Stomach (tissue), 9 donors: ENCODE results near the gene PRL. TPM values are rescaled to one million over a fixed set of nuclear protein-coding genes. Genes with fewer than 3 reads are reported as not detected.

Experiments
- DNase-seq, 2 donors: peaks; one replicate each; pipeline versions ENCODE4 v3.0.0 to v3.0.0-alpha.2; 2013 to 2019
- H3K27ac ChIP-seq, 5 donors: fragments of 200-600 bp in 4 of 5; sonication (generic) in 4 of 5; one replicate each; pipeline ENCODE4 v1.5.1; 2013 to 2019; ENCODE audit warnings: mild to moderate bottlenecking in 1 of 5, moderate library complexity in 1 of 5
- H3K27me3 ChIP-seq, 3 donors: fragments of 200-600 bp; sonication (generic); one replicate each; pipeline ENCODE4 v1.5.1; 2017 to 2019; ENCODE audit warnings: mixed run types in 1 of 3
- H3K36me3 ChIP-seq, 4 donors: fragments of 200-600 bp; sonication (generic); 1 replicate in 3 of 4; 2 replicates in 1 of 4; pipeline ENCODE4 v1.5.1; 2016 to 2019
- H3K4me1 ChIP-seq, 4 donors: fragments of 200-600 bp; sonication (generic); one replicate each; pipeline ENCODE4 v1.5.1; 2016 to 2019
- H3K4me3 ChIP-seq, 4 donors: fragments of 200-600 bp; sonication (generic) in 3 of 4; one replicate each; pipeline ENCODE4 v1.5.1; 2016 to 2019; ENCODE audit warnings: mild to moderate bottlenecking in 1 of 4
- H3K9me3 ChIP-seq, 4 donors: fragments of 200-600 bp; sonication (generic); one replicate each; pipeline ENCODE4 v1.5.1; 2016 to 2019
- CTCF ChIP-seq, 7 experiments: fragments of 450-650 bp in 4 of 7; fragments of 200-600 bp in 3 of 7; sonication (generic) in 3 of 7; IDR thresholded peaks; one replicate each; pipeline ENCODE4 v1.5.1; 2016 to 2019; ENCODE audit warnings: antibody characterized with exemption in 7 of 7, control low read depth in 2 of 7, mild to moderate bottlenecking in 1 of 7
- EP300 ChIP-seq: sonication (generic); formaldehyde crosslinking; IDR thresholded peaks from one replicate; pipeline ENCODE4 v1.6.1; 2017; ENCODE audit warnings: antibody characterized with exemption
- POLR2A ChIP-seq, 4 donors: fragments of 450-650 bp; IDR thresholded peaks; one replicate each; pipeline ENCODE4 v1.6.1; 2016; ENCODE audit warnings: antibody characterized with exemption in 4 of 4, control low read depth in 2 of 4, mild to moderate bottlenecking in 1 of 4, moderate library complexity in 1 of 4
- POLR2AphosphoS5 ChIP-seq, 3 donors: sonication (generic); formaldehyde crosslinking; IDR thresholded peaks; one replicate each; pipeline ENCODE4 v1.6.1; 2016; ENCODE audit warnings: antibody characterized with exemption in 3 of 3
- WGBS, 5 donors: extraction: QIAGEN DNeasy Blood & Tissue Kit in 3 of 5; methylation state at CpG; one replicate each; pipeline versions ENCODE4 v1.1.5 to v1.1.7; 2013 to 2018; 5-methylcytosine and 5-hydroxymethylcytosine counted together
- intact Hi-C: fragments of 100-400 bp; cut with DNase I; formaldehyde crosslinking; loops from one replicate; pipeline ENCODE4 v1.15.1; 2023; ENCODE audit warnings: low total_unique reads
- polyA plus RNA-seq, 3 donors: library from polyadenylated mRNA; stranded (reverse); fragments of 200-250 nt; gene quantifications; one replicate each; pipeline ENCODE4 v1.2.3, GENCODE V29; 2013
- total RNA-seq, 5 donors: library from RNA; depleted of rRNA; stranded (reverse); fragments of >200 nt; gene quantifications; one replicate each; pipeline versions ENCODE4 v1.1.0 to v1.2.3, GENCODE V29; 2014 to 2016
- donor health status: healthy with polysubstance abuse.
- donor health status: Bipolar disorder and iron deficiency.
- donor health status: healthy.

PRL gene
- total and polyA plus RNA-seq, 8 donors, result not detected

- TF ChIP-seq EP300 (no peak), POLR2AphosphoS5 (IDR thresholded peaks at IDR 0.05) (no peak), CTCF (IDR thresholded peaks at IDR 0.05) (no peak), POLR2A (IDR thresholded peaks at IDR 0.05) (no peak)
- Histone ChIP-seq H3K9me3 (peaks cover 0 to 26% (median 11%) of the 10 kb centered on the region in 4 donors), H3K4me3 (no peak overlapping the region), H3K4me1 (no peaks in the 10 kb centered on the region), H3K27ac (no peak overlapping the region), H3K36me3 (no peaks in the 10 kb centered on the region), H3K27me3 (no peaks in the 10 kb centered on the region)
- 77 to 87% (median 83%) methylated on average over 2 of the region's 2 CpGs for whole genome bisulfite sequencing, 5 donors
- no peak for DNase-seq
- intact Hi-C loops, result no loop called here
Observed at GRCh38 chr6:22308939-22309338, 12.1 kb upstream of the PRL start.

- DNase-seq, result no peak
- Histone ChIP-seq H3K36me3 (no peaks in the 10 kb centered on the region), H3K4me1 (no peaks in the 10 kb centered on the region), H3K4me3 (no peak overlapping the region), H3K27me3 (no peaks in the 10 kb centered on the region), H3K27ac (no peak overlapping the region), H3K9me3 (peaks cover 0 to 18% (median 3%) of the 10 kb centered on the region in 4 donors)
- WGBS, 5 donors, result 73 to 84% (median 83%) methylated on average over 3 of the region's 3 CpGs
- intact Hi-C loops, result no loop called here
- TF ChIP-seq EP300, result no peak
- TF ChIP-seq POLR2AphosphoS5 (IDR thresholded peaks at IDR 0.05), result no peak
- TF ChIP-seq POLR2A (IDR thresholded peaks at IDR 0.05), result no peak
- no peak for TF ChIP-seq CTCF (IDR thresholded peaks at IDR 0.05)
Observed at GRCh38 chr6:22306741-22307466, 10.1 kb upstream of the PRL start.

- Histone ChIP-seq H3K27me3 (no peaks in the 10 kb centered on the region), H3K9me3 (no peaks in the 10 kb centered on the region), H3K36me3 (no peaks in the 10 kb centered on the region), H3K27ac (no peak overlapping the region), H3K4me1 (no peaks in the 10 kb centered on the region), H3K4me3 (no peak overlapping the region)
- TF ChIP-seq POLR2A (IDR thresholded peaks at IDR 0.05), result no peak
- no peak for TF ChIP-seq CTCF (IDR thresholded peaks at IDR 0.05)
- no peak for TF ChIP-seq EP300
- no peak for TF ChIP-seq POLR2AphosphoS5 (IDR thresholded peaks at IDR 0.05)
- WGBS, 5 donors, result 41 to 59% (median 52%) methylated on average over 1 of the region's 1 CpG
- no peak for DNase-seq
- intact Hi-C loops, result no loop called here
Observed at GRCh38 chr6:22302838-22303237, 6.0 kb upstream of the PRL start.

GRCh38 chr6:22300273-22300998 is 3.6 kb upstream of the PRL start:
- TF ChIP-seq EP300 (no peak), POLR2AphosphoS5 (IDR thresholded peaks at IDR 0.05) (no peak), CTCF (IDR thresholded peaks at IDR 0.05) (no peak), POLR2A (IDR thresholded peaks at IDR 0.05) (no peak)
- H3K27ac ChIP-seq, result no peak overlapping the region
- no peak for DNase-seq
- WGBS, 5 donors, result 56 to 66% (median 57%) methylated on average over 4 of the region's 4 CpGs
- H3K27me3 ChIP-seq, result no peaks in the 10 kb centered on the region
- H3K4me1 ChIP-seq, result no peaks in the 10 kb centered on the region
- no peaks in the 10 kb centered on the region for H3K36me3 ChIP-seq
- no peaks in the 10 kb centered on the region for H3K9me3 ChIP-seq
- no peak overlapping the region for H3K4me3 ChIP-seq
- intact Hi-C loops, result no loop called here
